ENCODE results near the gene EFCAB13. TPM values are rescaled to one million over a fixed set of nuclear protein-coding genes. Genes with fewer than 3 reads are reported as not detected.

EFCAB13 gene
- total RNA-seq, 4 donors from 2014 or later: 1.4 to 2.5 (median 1.8) TPM

- DNase-seq (no peak), ATAC-seq (no peak)
- H3K36me3 ChIP-seq: no peaks in the 10 kb centered on the region
- in situ Hi-C loops (cut with MboI; ENCODE audit: low sequenced_read_pairs in 4 of 4) (no loop called here), intact Hi-C loops (cut with DNase I; ENCODE audit: low total_unique reads) (no loop called here)
- H3K27me3 ChIP-seq: no peaks in the 10 kb centered on the region
- H3K4me3 ChIP-seq: no peak overlapping the region
- TF ChIP-seq CTCF (IDR thresholded peaks at IDR 0.05 in 4 of 5, conservative IDR thresholded peaks at IDR 0.05 in 1 of 5) (no peak), POLR2A (IDR thresholded peaks at IDR 0.05) (no peak)
- H3K9me3 ChIP-seq: no peaks in the 10 kb centered on the region
- H3K4me1 ChIP-seq: no peaks in the 10 kb centered on the region
- H3K27ac ChIP-seq: no peak overlapping the region
Observed at GRCh38 chr17:47287068-47287467, 36.7 kb upstream of the EFCAB13 start.

- ATAC-seq (no peak), DNase-seq (no peak)
- Histone ChIP-seq H3K36me3 (no peaks in the 10 kb centered on the region), H3K9me3 (no peaks in the 10 kb centered on the region), H3K4me3 (no peak overlapping the region), H3K4me1 (no peaks in the 10 kb centered on the region), H3K27me3 (no peaks in the 10 kb centered on the region), H3K27ac (no peak overlapping the region)
- intact Hi-C loops (cut with DNase I; ENCODE audit: low total_unique reads) (no loop called here), in situ Hi-C loops (cut with MboI; ENCODE audit: low sequenced_read_pairs in 4 of 4) (no loop called here)
- TF ChIP-seq CTCF (IDR thresholded peaks at IDR 0.05 in 4 of 5, conservative IDR thresholded peaks at IDR 0.05 in 1 of 5): no peak
- TF ChIP-seq POLR2A (IDR thresholded peaks at IDR 0.05): no peak
Observed at GRCh38 chr17:47287639-47288038, 36.1 kb upstream of the EFCAB13 start.

- no peak overlapping the region for H3K4me3 ChIP-seq
- TF ChIP-seq CTCF (IDR thresholded peaks at IDR 0.05 in 4 of 5, conservative IDR thresholded peaks at IDR 0.05 in 1 of 5): no peak
- TF ChIP-seq POLR2A (IDR thresholded peaks at IDR 0.05): no peak
- H3K9me3 ChIP-seq: no peaks in the 10 kb centered on the region
- H3K36me3 ChIP-seq: no peaks in the 10 kb centered on the region
- H3K4me1 ChIP-seq: no peaks in the 10 kb centered on the region
- H3K27ac ChIP-seq: no peak overlapping the region
- no peaks in the 10 kb centered on the region for H3K27me3 ChIP-seq
- intact Hi-C loops (cut with DNase I; ENCODE audit: low total_unique reads) (no loop called here), in situ Hi-C loops (cut with MboI; ENCODE audit: low sequenced_read_pairs in 4 of 4) (no loop called here)
- DNase-seq (no peak), ATAC-seq (no peak)
Observed at GRCh38 chr17:47288531-47289116, 35.1 kb upstream of the EFCAB13 start.

- no peak for ATAC-seq
- no peaks in the 10 kb centered on the region for H3K27me3 ChIP-seq
Observed at GRCh38 chr17:47289302-47289701, 34.5 kb upstream of the EFCAB13 start.

More at GRCh38 chr17:47289302-47289701, 34.5 kb upstream of the EFCAB13 start:
- no peak for TF ChIP-seq CTCF (IDR thresholded peaks at IDR 0.05 in 4 of 5, conservative IDR thresholded peaks at IDR 0.05 in 1 of 5)
- no peak for TF ChIP-seq POLR2A (IDR thresholded peaks at IDR 0.05)
- no peaks in the 10 kb centered on the region for H3K36me3 ChIP-seq
- H3K4me1 ChIP-seq: no peaks in the 10 kb centered on the region
- H3K4me3 ChIP-seq: no peak overlapping the region
- intact Hi-C loops (cut with DNase I; ENCODE audit: low total_unique reads) (no loop called here), in situ Hi-C loops (cut with MboI; ENCODE audit: low sequenced_read_pairs in 4 of 4) (no loop called here)
- DNase-seq: no peak
- H3K27ac ChIP-seq: no peak overlapping the region
- no peaks in the 10 kb centered on the region for H3K9me3 ChIP-seq

All from gastrocnemius medialis (tissue), 4 donors.